ENCODE measurements around the gene IFITM10. TPM values are rescaled to one million over a fixed set of nuclear protein-coding genes. Genes with fewer than 3 reads are reported as not detected.

The IFITM10 gene
- total RNA-seq = 0.31 TPM

DNA sequence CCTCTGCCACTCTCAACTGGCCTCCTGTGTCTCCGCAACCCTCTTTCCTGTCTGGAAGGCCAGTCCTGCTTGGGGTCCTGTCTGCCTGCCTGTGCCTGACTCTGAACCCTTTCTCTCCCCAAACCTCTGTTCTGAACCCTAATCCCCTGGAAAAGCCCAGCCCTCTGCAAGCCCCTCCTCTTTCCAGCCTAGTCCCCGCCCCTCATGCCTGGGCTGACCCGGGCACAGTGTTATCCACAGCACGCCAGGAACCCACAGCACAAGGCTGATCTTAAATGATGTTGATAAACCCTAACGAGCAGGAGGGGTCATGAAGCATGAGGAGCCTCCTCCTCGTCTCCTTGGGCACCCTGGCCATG is at the start of gene IFITM10:
TSS of gene IFITM10 (minus strand) at position 115 of the 359 bp plus-strand sequence. CDS start 153 bp downstream, outside the sequence.
- no peak for DNase-seq

DNA sequence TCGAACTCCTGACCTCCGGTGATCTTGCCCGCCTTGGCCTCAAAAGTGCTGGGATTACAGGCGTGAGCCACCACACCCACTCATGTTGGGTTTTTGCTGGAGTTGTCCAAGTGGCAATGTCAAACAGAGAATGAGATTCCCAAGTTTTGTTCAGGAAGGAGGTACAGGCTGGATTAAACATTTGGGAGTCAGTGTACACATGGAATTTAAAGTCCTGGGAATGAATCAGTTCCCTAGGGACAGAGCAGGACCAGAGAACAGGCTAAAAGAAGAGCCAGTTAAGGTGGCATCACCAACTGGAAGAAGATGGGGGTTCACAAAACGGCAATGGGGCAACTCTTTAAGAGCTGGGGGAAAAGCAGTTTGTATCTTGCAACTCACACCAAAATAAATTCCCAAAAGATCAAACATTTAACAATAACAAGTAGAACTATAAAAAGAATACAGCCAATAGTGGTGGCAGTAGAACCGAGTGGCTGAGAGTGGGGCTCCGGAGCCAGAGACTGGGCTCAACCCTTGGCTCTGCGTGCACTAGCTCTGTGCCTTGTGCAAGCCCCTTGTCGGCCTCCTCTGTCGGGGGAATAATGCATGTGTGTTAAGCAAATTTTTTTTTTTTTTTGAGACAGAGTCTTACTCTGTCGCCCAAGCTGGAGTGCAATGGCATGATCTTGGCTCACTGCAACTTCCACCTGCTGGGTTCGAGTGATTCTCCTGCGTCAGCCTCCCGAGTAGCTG is 47.2 kb upstream of the IFITM10 start:
- DNase-seq = no peak

DNA sequence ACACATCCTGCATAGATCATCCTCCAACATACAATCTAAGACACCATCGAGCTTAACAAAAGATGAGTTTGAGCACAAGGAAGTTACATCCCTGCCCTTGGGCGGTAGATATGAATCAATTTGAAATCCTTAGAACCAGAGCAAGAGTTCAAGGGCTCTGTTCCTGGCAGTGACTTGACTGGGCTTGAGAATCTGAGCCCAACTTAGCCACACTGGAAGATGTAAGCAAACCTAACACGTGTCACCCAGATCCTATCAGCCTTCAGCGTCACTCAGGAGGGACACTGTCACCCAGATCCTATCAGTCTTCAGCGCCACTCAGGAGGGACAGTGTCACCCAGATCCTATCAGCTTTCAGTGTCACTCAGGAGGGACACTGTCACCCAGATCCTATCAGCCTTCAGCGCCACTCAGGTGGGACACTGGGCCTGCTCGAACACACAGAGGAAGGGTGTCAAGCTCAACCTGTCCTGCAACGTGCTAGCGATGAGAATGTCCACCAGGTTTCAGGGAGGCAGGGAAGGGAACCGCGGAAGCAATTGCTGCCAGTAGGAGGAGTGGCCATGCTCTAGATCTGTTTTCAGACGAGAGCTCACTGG is 46.1 kb upstream of the IFITM10 start:
- no peak for DNase-seq

DNA sequence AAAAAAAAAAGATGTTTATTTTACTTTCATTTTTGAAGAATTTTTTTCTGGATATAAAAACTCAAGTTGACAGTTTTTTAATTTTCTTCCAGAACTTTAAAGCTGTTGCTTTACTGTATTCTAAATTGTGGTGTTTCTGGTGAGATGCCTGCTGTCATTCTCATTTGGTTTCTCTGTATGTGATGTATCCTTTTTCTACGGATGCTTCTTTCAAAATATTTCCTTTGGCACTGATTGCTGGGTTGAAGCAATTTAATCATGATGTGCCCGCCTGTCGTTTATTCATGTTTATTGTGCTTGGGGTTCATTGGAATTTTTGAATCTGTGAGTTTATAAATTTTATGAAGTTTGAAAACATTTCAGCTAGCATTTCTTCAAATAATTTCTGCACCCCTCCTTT is 42.7 kb upstream of the IFITM10 start:
- DNase-seq = no peak

DNA sequence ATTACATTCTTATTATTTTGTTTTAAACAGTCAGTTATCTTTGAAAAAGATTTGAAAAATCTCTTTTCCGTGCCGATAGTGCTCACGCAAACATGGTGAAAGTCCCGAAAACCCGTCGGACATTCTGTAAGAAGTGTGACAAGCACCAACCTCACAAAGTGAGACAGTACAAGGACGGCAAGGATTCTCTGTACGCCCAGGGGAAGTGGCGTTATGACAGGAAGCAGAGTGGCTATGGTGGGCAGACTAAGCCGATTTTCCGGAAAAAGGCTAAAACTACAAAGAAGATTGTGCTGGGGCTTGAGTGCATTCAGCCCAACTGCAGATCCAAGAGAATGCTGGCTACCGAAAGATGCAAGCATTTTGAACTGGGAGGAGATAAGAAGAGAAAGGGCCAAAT is 42.1 kb upstream of the IFITM10 start:
- no peak for DNase-seq

DNA sequence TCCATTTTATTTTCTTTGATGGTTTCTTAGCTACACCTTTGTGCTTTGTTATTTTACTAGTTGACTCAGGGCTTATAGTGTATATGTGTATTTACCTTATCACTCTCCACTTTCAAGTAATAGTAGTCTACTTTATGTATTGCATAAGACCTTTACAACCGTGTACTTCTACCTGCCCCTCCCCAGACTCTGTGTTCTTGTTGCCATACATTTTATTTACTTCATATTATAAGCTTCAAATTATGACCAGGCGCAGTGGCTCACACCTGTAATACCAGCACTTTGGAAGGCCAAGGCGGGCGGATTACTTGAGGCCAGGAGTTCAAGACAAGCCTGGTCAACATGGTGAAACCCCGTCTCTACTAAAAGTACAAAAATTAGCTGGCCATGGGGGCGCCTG is 41.5 kb upstream of the IFITM10 start:
- no peak for DNase-seq

DNA sequence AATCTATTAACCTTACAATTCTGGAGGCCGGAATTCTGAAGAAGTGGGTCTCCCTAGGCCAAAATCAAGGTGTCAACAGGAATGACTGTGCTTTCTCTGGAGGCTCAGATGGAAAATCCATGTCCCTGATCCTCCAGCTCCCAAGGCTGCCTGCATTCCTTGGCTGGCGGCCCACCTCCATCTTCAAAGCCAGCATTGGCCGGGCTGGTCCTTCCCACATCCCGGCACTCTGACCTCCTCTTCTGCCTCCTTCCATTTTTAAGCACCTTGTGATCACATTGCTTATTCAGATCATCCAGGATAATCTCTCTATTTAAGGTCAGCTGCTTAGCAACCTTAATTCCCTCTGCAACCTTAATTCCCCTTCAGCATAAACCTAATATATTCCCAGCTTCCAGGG is 36.1 kb upstream of the IFITM10 start:
- no peak for DNase-seq

DNA sequence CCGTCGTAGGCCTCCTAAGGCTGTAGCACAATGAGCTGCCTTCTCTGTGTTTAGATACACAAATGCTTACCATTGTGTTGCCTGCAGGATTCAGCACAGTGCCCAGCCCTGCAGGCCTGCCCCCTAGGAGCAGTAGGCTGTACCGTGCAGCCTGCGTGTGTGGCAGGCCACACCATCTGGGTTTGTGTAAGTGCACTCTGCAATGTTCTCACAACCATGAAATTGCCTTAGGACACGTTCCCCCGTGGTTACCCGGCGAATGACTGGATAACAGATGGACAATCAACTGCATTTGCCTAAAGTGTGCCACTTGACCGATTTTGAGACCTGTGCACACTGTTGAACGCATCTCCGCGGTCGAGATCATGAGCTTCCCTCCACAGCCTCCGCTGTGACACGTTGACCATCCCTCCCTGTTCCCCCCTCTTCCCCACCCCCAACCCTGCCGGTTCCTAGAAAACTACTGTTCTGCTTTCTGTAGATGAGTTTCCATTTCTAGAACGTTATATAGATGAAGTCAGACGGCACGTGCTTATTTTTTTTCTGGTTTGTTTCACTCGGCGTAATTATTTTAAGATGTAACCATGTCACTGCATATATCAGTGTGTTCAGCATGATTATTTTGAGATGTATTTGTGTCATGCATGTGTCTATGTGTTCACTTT is 35.5 kb upstream of the IFITM10 start:
- no peak for DNase-seq

DNA sequence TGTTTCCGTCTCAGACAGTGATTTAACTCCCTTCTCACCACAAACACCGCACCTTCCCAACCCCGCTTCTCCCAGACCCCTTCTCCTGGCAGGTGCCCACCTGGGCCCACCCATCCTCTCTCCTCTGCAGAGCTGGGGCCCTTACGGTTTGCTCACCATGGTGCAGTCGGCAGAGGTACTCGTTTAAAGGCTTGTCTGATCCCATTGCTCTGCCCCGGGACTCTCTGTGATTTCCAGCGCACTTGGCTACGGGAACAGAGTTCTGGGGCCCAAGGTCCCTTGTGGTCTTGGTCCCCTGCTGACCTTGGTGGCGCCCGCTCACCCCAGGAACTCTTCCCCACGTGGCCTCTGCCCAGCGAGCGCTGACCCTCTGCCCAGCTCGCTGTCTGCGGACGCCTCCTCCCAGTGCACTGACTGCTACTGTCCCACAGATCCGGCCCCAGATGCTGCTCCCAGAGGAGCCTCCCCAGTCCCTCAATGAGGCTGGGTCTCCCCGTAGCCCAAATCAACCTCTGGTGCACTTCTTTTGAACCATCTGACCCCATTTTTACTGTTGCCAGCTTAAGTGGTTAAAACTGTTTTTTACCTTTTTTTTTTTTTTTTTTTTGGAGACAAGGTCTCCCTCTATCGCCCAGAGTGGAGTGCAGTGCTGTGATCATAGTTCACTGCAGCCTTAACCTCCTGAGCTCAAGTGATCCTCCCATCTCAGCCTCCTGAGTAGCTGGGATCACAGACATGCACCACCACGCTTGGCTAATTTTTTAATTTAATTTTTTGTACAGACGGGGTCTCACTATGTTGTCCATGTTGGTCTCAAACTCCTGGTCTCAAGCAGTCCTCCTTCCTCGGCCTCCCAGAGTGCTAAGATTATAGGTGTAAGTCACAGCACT is 34.6 kb upstream of the IFITM10 start:
- no peak for DNase-seq

DNA sequence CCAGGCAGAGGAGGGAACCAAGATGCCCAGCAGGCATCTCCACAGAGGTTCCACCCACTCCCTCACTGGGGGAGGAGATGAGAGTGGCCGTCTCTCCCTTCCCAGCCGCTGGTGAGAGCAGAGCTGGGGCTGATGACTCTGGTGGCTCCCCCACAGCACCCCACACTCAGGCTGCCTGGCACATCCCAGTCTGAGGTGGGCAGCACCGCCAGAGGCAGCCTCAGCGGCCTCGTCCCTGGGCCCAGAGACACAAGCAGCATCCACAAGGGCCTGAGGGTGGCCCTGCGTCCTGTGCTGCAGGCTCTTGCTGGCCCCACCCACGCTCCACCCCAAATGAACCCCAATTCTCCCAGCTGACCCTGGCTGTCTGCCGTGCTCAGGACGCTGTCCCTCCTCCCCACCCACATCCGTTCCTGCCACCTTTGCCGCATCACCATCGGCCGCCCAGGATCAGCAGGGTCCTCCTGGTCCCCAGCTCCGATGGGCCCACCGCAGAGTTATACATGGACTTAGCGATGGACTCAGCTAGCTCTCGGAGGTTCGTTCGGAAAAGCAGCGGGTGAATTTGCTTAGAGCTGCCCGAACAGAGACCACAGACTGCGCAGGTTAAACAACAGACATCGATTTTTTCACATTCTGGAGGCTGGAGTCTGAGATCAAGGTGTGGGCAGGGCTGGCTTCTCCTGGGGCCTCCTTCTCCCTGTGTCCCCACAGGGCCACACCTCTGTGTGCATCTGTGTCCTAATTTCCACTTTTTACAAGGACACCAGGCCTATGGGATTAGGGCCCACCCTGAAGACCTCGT is 33.5 kb upstream of the IFITM10 start:
- no peak for DNase-seq

DNA sequence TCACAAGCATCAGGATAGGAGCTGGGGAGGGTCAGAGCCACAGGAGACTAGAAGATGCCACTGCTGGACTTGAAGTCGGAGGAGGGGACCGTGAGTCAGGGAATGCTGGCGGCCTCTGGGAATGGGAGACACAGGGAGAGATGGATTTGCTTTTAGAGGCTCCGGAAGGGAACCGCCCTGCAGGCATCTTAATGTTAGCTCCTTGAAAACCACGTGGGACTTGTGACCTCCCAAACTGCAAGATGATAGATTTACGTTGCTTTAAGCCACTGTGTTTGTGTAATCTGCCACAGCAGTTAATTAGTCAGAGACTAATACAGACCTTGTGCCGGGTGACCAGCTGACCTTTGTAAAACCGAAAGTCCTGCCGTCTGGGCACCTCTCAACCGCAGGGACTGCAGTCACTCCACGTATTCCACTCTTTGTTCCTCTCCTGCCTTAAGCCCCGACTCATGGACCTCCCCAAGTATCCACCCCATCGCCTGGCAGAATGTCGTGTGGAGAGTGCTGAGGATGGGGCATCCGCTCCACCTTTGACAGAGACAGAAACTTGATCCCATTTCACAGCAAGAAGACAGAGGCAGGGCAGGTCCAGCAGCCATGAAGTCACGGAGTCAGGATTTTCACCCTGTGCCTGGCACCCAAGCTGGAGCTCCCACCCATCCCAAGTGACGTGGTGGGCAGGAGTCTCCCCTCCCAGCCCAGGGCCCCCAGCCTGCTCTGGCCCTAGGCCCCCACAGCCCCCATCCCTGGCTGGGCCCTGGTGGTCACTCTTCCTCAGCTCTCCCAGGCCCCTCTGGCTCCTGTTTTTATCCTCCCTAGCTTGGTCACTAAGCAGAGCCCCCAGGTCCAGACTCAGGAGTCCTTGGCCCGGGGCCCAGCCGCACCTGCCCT is 32.7 kb upstream of the IFITM10 start:
- DNase-seq = no peak

DNA sequence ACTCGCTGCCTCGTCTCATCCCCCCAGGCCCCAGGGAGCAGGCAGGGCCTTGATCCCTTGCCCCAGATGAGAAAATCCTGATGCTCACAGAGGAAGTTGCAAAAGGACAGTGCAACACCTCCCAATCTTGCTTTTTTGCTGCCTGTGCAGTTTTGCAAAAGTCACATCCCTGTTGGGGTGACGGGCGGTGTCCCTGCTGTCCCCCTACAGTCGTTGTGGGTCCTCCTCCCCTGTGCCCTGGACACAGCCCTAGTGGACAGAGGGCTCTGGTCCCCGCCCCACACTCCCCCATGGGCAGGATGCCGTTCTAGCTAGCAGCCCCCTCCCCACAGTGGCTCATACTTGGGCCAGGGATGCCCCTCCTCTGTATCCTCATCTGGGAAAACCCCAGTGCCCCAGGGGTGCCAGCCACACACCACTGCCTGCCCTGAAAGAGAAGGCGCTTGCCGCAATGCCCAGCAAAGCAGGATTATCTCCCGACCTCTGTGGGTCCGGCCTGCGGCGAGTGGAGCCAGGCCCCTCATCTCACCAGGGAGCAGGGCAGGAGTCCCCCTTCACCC is 31.7 kb upstream of the IFITM10 start:
- DNase-seq = no peak

DNA sequence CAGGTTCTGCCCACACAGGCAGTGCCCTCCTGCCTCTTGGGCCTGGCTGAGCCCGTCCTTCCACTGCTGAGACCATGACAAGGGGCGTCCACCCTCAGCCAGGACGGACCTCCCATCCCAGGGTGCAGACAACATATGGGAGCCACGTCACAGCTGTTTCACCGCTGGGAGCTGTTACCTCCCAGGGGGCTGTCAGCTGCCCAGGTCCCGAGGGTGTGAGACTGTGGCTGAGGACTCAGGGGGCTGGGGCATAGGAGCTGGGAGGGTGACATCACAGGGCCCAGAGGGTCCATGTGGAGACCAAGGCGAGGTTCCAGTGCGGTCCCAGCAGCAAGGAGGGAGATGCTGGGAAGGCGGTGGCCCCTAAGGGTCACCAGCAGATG is 31.2 kb upstream of the IFITM10 start:
- DNase-seq = no peak

DNA sequence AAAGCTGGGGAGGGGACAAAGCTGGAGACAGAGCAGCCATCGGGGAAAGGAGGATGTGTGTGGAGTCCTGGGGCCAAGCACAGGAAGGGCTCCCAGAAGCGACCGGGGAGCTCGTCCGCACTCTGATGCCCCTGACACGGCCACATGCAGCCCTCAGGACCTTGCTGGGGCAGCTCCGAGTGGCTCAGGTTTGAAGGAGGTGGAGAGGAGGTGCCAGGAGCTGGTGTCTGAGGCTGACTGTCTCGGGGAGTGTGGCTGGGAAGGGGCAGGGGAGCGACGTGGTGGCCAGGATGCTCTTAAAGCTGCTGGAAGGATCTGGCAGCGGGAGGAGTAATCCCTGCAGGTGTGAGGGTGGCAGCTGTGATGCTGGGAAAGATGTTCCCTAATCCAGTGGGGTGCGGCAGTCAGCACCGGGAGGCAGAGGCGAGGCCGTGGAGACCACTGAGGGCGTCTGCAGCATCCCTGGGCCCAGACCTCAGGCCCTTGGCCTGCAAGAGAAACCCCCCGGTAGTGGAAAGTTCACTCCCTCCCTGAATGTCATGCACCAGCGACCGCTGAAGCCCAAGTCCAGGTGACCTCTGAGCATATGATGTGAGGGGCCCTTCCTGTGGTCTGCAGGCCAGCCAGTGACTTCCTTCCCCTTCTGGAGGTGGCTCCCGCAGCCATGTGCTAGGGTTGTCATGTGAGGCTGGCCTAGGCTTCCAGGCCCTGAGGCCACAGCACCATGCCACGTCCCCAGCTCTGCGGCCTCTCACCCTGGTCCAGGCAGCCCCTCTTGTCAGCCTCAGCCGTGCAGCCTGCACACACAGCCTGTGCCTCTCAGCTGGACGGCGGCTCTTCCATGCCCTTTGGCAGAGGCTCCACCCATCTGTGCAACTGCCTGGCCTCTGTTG is 30.6 kb upstream of the IFITM10 start:
- DNase-seq = no peak

DNA sequence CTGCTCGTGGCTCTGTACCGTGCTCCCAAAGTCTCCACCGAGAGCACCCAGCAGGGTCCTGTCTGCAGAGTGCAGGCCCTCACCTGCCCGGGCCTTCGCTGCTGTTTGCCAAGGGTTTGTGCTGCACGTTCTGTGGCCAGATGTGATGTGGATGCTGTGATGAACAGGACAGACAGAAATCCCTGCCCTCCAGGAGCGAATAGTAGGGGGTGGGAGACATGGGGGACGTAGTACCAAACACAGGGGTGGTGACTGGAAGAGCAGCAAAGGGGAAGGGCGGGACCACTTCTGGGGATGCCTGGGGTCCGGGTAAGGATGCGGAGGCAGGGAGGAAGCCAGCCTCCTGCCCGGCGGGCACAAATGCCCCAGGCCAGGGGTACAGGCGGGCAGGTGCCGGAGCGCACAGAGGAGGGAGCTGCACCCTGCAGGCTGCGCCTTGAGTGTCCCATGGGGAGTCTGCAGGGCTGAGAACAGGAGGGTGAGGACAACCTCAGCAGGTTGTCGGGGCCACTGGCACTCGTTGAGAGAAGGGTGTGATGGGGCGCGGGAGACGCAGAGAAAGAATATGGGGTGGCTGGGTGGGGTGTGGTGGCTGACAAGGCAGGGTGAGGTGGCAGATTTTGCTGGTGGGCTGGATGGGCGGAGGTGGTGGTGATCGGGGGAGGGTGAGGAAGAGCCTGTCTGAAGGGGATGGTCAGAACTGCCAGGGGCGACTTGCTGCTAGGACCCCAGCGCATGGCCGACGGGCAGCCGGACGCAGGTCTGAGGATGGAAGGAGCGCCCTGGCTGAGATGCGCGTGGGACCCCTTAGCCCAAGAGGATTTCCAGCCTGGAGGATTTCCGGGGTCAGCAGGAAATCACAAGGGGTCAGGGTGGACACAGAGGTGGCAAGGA is 29.7 kb upstream of the IFITM10 start:
- no peak for DNase-seq

DNA sequence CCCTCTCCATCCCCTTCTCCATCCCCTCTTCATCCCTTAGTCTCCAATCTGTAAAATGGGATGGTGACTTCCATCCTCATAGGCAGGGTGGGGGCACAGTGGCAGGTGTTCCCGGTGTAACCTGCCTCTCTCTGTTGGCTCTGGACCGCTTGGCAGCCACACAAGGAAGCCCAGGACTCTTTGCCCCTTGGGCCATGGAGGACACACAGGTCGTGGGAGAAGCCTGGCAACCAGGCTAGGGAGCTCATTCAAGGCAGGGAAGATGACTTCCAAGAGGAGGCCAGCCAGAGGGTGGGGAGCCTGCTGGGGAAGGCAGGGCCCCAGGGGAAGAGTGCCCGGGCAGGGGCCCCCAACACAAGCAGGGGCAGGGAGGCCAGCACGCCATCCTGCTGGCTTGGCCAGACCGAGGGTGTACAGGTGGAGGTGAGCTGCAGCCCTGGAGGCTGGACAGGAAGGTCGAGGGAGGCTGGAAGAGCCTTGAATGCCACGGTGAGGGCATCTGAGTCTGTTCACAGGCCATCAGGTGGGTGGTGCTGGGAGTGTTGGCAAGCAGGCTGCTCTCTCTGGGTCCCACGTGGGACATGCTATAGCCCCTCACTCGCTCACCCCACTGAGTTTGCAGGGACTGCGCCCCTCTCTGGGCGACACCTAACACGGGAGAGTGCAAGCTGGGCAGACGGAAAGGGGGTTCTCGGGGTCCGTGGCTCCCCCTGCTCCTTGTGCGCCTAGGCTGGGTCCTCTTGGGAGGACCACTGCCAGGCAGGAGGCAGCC is 28.8 kb upstream of the IFITM10 start:
- DNase-seq = no peak

DNA sequence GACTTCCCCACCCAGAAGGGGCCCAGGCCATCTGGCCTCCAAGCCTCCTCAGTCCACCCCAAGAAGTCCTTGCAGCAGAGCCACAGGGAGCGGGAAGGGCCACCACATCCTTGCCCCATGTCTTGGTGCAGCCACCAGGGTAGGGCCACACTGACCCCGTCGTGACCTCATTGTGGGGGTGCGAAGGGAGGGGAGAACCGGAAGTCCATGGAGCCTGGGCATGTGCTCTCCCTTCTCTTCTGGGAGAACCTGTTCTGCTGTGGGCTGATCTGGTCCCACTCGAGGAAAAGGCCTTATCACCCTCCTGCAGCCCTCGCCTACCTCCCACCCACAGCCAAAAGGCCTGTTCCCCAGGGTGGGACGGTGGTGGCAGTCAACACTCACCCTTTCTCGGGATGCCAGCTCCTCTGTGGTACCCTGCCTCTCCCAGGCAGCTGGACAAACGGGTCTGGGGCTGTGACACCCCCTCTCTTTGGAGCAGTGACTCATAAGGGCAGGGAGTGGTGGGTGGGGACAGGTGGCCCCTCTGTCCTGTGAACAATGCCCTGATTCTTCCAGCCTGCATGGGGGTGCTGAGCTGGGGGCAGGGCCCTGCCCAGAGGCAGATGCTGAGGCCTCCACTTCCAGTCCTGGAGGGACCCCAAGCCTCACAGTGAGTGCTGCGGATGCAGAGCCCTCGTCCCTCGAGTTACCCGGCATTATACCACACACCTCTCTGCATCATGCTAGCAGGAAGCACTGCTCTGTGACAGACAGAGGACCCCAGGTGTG is 27.9 kb upstream of the IFITM10 start:
- no peak for DNase-seq
